Spleen (tissue), 7 donors: Measurements from ENCODE around the gene MIPEP.

Experiments used
- POLR2A ChIP-seq, 3 donors: fragments of 450-650 bp; IDR thresholded peaks; one replicate each; pipeline ENCODE4 v1.5.1; 2017; ENCODE audit warnings: antibody characterized with exemption in 3 of 3, mild to moderate bottlenecking in 1 of 3
- POLR2AphosphoS5 ChIP-seq, 3 donors: sonication (generic); formaldehyde crosslinking; IDR thresholded peaks; one replicate each; pipeline ENCODE4 v1.5.1; 2017; ENCODE audit warnings: antibody characterized with exemption in 3 of 3
- TF ChIP-seq, protein P1 (sequence below), 11 experiments: fragments of 200-600 bp in 7 of 11; fragments of 450-650 bp in 4 of 11; sonication (generic) in 4 of 11; IDR thresholded peaks in 8 of 11; conservative IDR thresholded peaks in 3 of 11; 1 replicate in 7 of 11; 2 replicates in 4 of 11; pipeline versions ENCODE4 v1.4.0 to v1.8.0; 2016 to 2021; ENCODE audit warnings: antibody characterized with exemption in 11 of 11, inconsistent platforms in 4 of 11, mild to moderate bottlenecking in 1 of 11
- donor health status: DM: no; HTN: no; CAD: no; lungs with moderate emphysema.
- donor health status: DM: no; HTN: no; CAD: no.
- donor health status: DM: no; HTN: no; CAD: no.

DNA sequence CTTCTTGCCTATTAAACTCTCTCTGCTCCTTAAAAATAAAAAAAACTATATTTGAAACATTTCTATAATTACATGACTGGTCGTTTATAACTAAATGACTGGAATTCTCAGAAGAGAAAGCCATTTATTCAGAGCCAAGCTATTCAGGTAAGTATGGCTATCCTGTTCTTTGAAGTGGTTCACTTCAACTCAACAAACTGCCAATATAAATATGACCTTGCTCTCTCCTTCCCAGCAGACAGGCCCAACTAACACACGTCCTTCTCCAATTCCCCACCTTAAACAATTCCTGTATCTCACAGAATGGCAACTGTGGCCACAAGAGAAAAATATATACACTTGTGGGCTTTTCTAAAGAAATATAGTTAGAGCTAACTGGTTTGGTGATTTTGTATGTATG lies 153.9 kb downstream of the MIPEP start:
- TF ChIP-seq, protein P1, sequence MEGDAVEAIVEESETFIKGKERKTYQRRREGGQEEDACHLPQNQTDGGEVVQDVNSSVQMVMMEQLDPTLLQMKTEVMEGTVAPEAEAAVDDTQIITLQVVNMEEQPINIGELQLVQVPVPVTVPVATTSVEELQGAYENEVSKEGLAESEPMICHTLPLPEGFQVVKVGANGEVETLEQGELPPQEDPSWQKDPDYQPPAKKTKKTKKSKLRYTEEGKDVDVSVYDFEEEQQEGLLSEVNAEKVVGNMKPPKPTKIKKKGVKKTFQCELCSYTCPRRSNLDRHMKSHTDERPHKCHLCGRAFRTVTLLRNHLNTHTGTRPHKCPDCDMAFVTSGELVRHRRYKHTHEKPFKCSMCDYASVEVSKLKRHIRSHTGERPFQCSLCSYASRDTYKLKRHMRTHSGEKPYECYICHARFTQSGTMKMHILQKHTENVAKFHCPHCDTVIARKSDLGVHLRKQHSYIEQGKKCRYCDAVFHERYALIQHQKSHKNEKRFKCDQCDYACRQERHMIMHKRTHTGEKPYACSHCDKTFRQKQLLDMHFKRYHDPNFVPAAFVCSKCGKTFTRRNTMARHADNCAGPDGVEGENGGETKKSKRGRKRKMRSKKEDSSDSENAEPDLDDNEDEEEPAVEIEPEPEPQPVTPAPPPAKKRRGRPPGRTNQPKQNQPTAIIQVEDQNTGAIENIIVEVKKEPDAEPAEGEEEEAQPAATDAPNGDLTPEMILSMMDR (IDR thresholded peaks at IDR 0.05 in 8 of 11, conservative IDR thresholded peaks at IDR 0.05 in 3 of 11): no peak
- TF ChIP-seq POLR2AphosphoS5 (IDR thresholded peaks at IDR 0.05) (no peak), POLR2A (IDR thresholded peaks at IDR 0.05) (no peak)
